ENCODE data around the gene SRSF1.

- TF ChIP-seq CTCF (IDR thresholded peaks at IDR 0.05) (no peak), POLR2A (IDR thresholded peaks at IDR 0.05) (no peak)
Observed at GRCh38 chr17:57966875-57967274, 40.2 kb downstream of the SRSF1 start.
